Left lung (tissue), 10 donors: Measurements from ENCODE around the gene C1QC. TPM values are rescaled to one million over a fixed set of nuclear protein-coding genes. Genes with fewer than 3 reads are reported as not detected.

Experiments used
- ATAC-seq: fragments of 200-7000 bp; cut with Tn5 transposase; one replicate; pipeline ENCODE4 v1.9.1; 2020; ENCODE audit warnings: moderate library complexity
- DNase-seq, 4 donors: peaks; one replicate each; pipeline ENCODE4 v3.0.0-alpha.2; 2013 to 2020
- H3K27ac ChIP-seq, 2 donors: fragments of 200-600 bp; sonication (generic) in 1 of 2; one replicate each; pipeline versions ENCODE4 v1.5.0 to v1.8.0; 2020 to 2021
- H3K27me3 ChIP-seq, 2 donors: fragments of 200-600 bp; sonication (generic) in 1 of 2; one replicate each; pipeline versions ENCODE4 v1.5.0 to v1.8.0; 2020 to 2021
- H3K36me3 ChIP-seq, 2 donors: fragments of 200-600 bp; sonication (generic) in 1 of 2; one replicate each; pipeline versions ENCODE4 v1.5.0 to v1.8.0; 2020 to 2021
- H3K4me1 ChIP-seq, 2 donors: fragments of 200-600 bp; one replicate each; pipeline ENCODE4 v1.8.0; 2021
- H3K4me3 ChIP-seq, 2 donors: fragments of 200-600 bp; sonication (generic) in 1 of 2; one replicate each; pipeline versions ENCODE4 v1.5.0 to v1.8.0; 2020 to 2021; ENCODE audit warnings: mild to moderate bottlenecking in 1 of 2
- H3K9me3 ChIP-seq, 2 donors: fragments of 200-600 bp; sonication (generic) in 1 of 2; one replicate each; pipeline versions ENCODE4 v1.5.0 to v1.8.0; 2020 to 2021
- intact Hi-C, 2 donors: fragments of 100-400 bp; cut with DNase I; formaldehyde crosslinking; loops; one replicate each; pipeline versions ENCODE4 v1.11.2 to v1.14.2; 2022
- polyA plus RNA-seq, 6 donors: library from polyadenylated mRNA; unstranded; fragments of 120-200 nt; gene quantifications; one replicate each; pipeline ENCODE4 v1.2.1, GENCODE V29; 2013; ENCODE audit not compliant: insufficient read length in 6 of 6
- total RNA-seq, 2 donors: library from RNA; stranded (reverse); fragmentation: NEBNext Ultra II Directional; extraction: Animal tissue kit (Norgen Biotek cat#: 25700); gene quantifications; one replicate each; pipeline ENCODE4 v1.2.1, GENCODE V29; 2021
- TF ChIP-seq, protein P1 (sequence below), 2 donors: fragments of 200-600 bp; sonication (generic) in 1 of 2; IDR thresholded peaks; one replicate each; pipeline versions ENCODE4 v1.5.0 to v1.8.0; 2021; ENCODE audit warnings: antibody characterized with exemption in 2 of 2
- donor health status: DM: no; HTN: yes; CAD: no.
- donor health status: DM: no; HTN: no; CAD: no.

The C1QC gene
- total and polyA plus RNA-seq, 8 donors: 21.3 to 577 (median 26.1) TPM

DNA sequence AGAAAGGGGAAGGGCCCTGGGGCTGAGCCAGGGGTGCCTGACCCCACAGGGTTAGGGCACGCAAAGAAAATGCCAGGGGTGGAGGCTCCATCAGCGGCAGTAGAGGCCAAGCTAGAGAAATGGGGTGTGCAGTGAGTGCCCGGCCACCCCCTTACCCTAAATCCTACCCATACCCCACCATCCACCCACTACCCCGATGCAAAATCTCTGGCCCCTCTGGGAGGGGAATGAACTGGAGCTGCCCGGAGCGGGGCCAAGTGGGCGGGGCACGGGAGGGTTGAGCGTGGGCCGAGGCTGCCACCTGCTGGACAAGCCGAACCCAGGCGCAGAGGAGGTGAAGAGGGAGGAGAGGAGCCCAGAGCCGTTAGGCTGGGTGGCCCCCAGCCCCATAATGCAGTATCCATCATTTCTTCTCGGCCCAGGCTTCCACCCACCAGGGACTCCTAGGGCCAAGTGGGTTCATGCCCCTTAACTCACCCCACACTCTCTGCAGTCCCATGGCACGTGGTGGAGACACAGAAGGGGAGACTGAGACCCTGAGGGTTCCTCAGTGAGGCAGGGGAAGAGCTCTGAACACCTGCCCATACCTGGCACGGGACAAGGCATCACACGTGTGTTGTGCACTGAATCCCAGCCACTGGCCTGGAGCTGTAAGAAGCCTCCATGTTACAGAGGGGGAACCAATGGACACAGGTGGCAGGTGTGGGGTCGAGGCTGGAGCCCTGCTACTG is 1.4 kb upstream of the C1QC start:
- H3K36me3 ChIP-seq: no peaks in the 10 kb centered on the region
- H3K27me3 ChIP-seq: peaks cover 0 to 52% of the 10 kb centered on the region in 2 donors
- no peaks in the 10 kb centered on the region for H3K9me3 ChIP-seq
- DNase-seq (peak; percentile 58 to 93 (median 79)), ATAC-seq (peak; percentile 90)
- intact Hi-C loops: loop anchor here in 1 of 2 donors (2.0 kb wide), 1 partner anchor 223 kb away; no protein-coding TSS in a partner anchor
- no peak overlapping the region for H3K4me3 ChIP-seq
- H3K4me1 ChIP-seq: peaks cover 4 to 10% of the 10 kb centered on the region in 2 donors
- no peak overlapping the region for H3K27ac ChIP-seq
- TF ChIP-seq, protein P1, sequence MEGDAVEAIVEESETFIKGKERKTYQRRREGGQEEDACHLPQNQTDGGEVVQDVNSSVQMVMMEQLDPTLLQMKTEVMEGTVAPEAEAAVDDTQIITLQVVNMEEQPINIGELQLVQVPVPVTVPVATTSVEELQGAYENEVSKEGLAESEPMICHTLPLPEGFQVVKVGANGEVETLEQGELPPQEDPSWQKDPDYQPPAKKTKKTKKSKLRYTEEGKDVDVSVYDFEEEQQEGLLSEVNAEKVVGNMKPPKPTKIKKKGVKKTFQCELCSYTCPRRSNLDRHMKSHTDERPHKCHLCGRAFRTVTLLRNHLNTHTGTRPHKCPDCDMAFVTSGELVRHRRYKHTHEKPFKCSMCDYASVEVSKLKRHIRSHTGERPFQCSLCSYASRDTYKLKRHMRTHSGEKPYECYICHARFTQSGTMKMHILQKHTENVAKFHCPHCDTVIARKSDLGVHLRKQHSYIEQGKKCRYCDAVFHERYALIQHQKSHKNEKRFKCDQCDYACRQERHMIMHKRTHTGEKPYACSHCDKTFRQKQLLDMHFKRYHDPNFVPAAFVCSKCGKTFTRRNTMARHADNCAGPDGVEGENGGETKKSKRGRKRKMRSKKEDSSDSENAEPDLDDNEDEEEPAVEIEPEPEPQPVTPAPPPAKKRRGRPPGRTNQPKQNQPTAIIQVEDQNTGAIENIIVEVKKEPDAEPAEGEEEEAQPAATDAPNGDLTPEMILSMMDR (IDR thresholded peaks at IDR 0.05): peak; percentile 84 to 90

DNA sequence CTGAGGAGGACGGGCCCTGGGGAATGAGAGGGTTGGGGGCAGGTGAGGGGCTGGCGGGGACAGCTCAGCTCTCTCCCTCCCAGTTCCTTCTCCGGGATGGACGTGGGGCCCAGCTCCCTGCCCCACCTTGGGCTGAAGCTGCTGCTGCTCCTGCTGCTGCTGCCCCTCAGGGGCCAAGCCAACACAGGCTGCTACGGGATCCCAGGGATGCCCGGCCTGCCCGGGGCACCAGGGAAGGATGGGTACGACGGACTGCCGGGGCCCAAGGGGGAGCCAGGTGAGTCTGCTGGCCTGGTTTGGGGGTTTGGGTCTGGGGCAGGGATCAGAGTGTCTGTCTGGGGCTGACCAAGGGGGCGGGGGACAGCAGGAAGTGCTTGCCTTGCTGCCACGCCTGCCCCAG is 495 bp downstream of the C1QC start:
- no peak for ATAC-seq
- DNase-seq: peak in 1 of 4 donors; percentile 73
- Histone ChIP-seq H3K9me3 (no peaks in the 10 kb centered on the region), H3K36me3 (no peaks in the 10 kb centered on the region), H3K27ac (no peak overlapping the region), H3K4me3 (peak overlapping the region; percentile 13 to 38), H3K4me1 (peaks cover 4 to 10% of the 10 kb centered on the region in 2 donors), H3K27me3 (peaks cover 0 to 38% of the 10 kb centered on the region in 2 donors)
- TF ChIP-seq, protein P1 (IDR thresholded peaks at IDR 0.05): no peak
- intact Hi-C loops: loop anchor here in 1 of 2 donors (2.0 kb wide), 1 partner anchor 225 kb away; no protein-coding TSS in a partner anchor

DNA sequence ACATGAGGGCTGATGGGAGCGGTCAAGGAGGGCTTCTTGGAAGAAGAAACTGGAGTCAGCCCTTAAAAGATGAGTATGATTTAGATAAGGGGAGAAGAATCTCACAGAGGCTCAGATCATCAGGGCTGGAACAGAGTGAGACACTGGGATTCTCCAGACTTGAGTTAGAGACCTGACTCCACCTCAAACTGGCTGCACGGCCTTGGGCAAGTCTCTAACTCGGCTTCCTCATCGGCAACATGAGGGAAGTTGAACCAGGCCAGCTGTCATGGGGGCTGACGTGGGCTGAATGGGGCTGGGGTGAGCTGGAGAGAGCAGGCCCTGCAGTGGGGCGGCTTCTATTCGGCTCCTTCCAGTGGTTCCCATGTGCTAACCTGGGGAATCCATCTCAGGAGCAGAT is 2.5 kb downstream of the C1QC start:
- Histone ChIP-seq H3K27me3 (peaks cover 0 to 19% of the 10 kb centered on the region in 2 donors), H3K27ac (peak overlapping the region in 1 of 2 donors; percentile 18), H3K36me3 (no peaks in the 10 kb centered on the region), H3K4me1 (peaks cover 4 to 10% of the 10 kb centered on the region in 2 donors), H3K4me3 (peak overlapping the region in 1 of 2 donors; percentile 38), H3K9me3 (no peaks in the 10 kb centered on the region)
- intact Hi-C loops: no loop called here
- peak in 1 of 4 donors; percentile 57 for DNase-seq
- peak; percentile 28 for ATAC-seq
- TF ChIP-seq, protein P1 (IDR thresholded peaks at IDR 0.05): no peak

DNA sequence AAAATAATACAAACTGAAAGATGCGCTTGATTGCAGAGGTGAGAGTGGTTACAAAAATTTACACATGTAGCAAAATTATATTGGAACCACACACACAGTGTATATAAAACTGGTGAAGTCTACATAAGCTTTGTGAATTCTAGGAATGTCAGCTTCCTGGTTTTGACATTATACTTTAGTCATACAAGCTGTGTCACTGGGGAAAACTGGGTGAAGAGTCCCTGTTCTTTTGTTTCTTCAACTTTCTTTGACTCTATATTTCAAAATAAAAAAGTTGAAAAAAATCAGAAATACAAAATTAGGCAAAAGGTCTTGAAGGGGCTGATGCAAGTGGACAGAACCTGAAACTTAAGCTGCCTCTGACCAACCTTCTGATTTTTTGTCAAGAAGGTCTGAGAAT is 3.0 kb downstream of the C1QC start:
- DNase-seq (no peak), ATAC-seq (no peak)
- TF ChIP-seq, protein P1 (IDR thresholded peaks at IDR 0.05): no peak
- Histone ChIP-seq H3K27me3 (peaks cover 0 to 18% of the 10 kb centered on the region in 2 donors), H3K4me1 (peaks cover 4 to 10% of the 10 kb centered on the region in 2 donors), H3K9me3 (no peaks in the 10 kb centered on the region), H3K4me3 (peak overlapping the region in 1 of 2 donors; percentile 38), H3K36me3 (no peaks in the 10 kb centered on the region), H3K27ac (peak overlapping the region in 1 of 2 donors; percentile 18)
- intact Hi-C loops: no loop called here

DNA sequence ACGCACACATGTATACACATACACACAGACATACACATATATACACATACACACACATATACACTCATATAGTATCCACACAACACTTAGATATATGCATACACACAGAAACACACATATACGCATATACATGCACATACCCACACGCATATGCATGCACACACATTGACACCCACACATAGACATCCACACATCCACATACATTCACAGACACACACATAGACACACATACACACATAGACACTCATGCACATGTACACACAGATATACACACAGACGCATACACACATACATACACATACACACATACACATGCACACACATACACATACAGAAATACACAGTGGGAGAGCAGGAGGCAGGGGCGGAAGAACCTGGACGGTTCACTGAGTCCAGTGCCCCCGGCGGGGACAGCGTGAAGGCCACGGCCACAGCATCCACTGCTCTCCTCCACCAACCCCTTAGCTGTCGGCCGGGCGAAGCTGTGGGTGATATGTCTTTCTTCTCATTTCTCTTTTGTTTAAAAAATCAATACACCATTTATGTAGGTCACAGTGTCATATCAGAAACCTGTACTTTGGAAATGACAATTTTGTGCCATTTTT is 6.8 kb downstream of the C1QC start:
- Histone ChIP-seq H3K27ac (no peak overlapping the region), H3K27me3 (peaks cover 0 to 34% of the 10 kb centered on the region in 2 donors), H3K4me1 (no peaks in the 10 kb centered on the region), H3K36me3 (no peaks in the 10 kb centered on the region), H3K9me3 (no peaks in the 10 kb centered on the region), H3K4me3 (no peak overlapping the region)
- DNase-seq: no peak
- TF ChIP-seq, protein P1 (IDR thresholded peaks at IDR 0.05): no peak
- intact Hi-C loops: no loop called here
- no peak for ATAC-seq
